Hepatocyte (in vitro differentiated cells): ENCODE results near the gene STAP2. TPM values are rescaled to one million over a fixed set of nuclear protein-coding genes. Genes with fewer than 3 reads are reported as not detected.
A peak's percentile ranks its signal among the peaks of the same experiment; 100 is the strongest.

Experiments
- DNase-seq: peaks from one replicate; pipeline ENCODE4 v3.0.0-alpha.2; 2016; ENCODE audit warnings: low spot score
- H2AFZ ChIP-seq: fragments of 200-600 bp; sonication (generic); 2 replicates; pipeline ENCODE4 v1.6.0; 2016; ENCODE audit warnings: antibody characterized with exemption, mild to moderate bottlenecking
- H3K27ac ChIP-seq: fragments of 200-600 bp; sonication (generic); 2 replicates; pipeline ENCODE4 v1.5.1; 2016; ENCODE audit warnings: mild to moderate bottlenecking
- H3K27me3 ChIP-seq: fragments of 200-600 bp; sonication (generic); 2 replicates; pipeline ENCODE4 v1.6.1; 2016
- H3K36me3 ChIP-seq: fragments of 200-600 bp; sonication (generic); replicated peaks from 2 replicates; pipeline ENCODE4 v1.5.1; 2016; ENCODE audit warnings: low read depth; ENCODE audit not compliant: insufficient read depth
- H3K4me1 ChIP-seq: fragments of 200-600 bp; sonication (generic); 2 replicates; pipeline ENCODE4 v1.5.1; 2016; ENCODE audit warnings: mild to moderate bottlenecking, moderate library complexity; ENCODE audit not compliant: insufficient read depth
- H3K4me2 ChIP-seq: fragments of 200-600 bp; sonication (generic); 2 replicates; pipeline ENCODE4 v1.6.0; 2016
- H3K4me3 ChIP-seq: fragments of 200-600 bp; sonication (generic); 2 replicates; pipeline ENCODE4 v1.5.1; 2016; ENCODE audit warnings: mild to moderate bottlenecking
- H3K79me2 ChIP-seq: fragments of 200-600 bp; sonication (generic); 2 replicates; pipeline ENCODE4 v1.6.0; 2017; ENCODE audit warnings: mild to moderate bottlenecking
- H3K9me2 ChIP-seq: fragments of 200-600 bp; sonication (generic); replicated peaks from 2 replicates; pipeline ENCODE4 v1.6.0; 2017; ENCODE audit warnings: mild to moderate bottlenecking; ENCODE audit not compliant: insufficient read depth
- H3K9me3 ChIP-seq: fragments of 200-600 bp; sonication (generic); 2 replicates; pipeline ENCODE4 v1.5.1; 2016; ENCODE audit warnings: low read depth, mild to moderate bottlenecking
- H4K20me1 ChIP-seq: fragments of 200-600 bp; sonication (generic); 2 replicates; pipeline ENCODE4 v1.6.0; 2016; ENCODE audit warnings: mild to moderate bottlenecking; ENCODE audit not compliant: insufficient read depth, poor library complexity, severe bottlenecking
- EZH2 ChIP-seq: fragments of 200-600 bp; sonication (generic); IDR thresholded peaks from 2 replicates; pipeline ENCODE4 v1.6.1; 2016; ENCODE audit warnings: antibody characterized with exemption, mild to moderate bottlenecking, borderline replicate concordance
- EZH2phosphoT487 ChIP-seq: fragments of 200-600 bp; sonication (generic); IDR thresholded peaks from one replicate; pipeline ENCODE4 v1.6.1; 2018; ENCODE audit warnings: antibody characterized with exemption, mild to moderate bottlenecking, low read depth, moderate library complexity; ENCODE audit not compliant: unreplicated experiment, severe bottlenecking
- WGBS: methylation state at CpG from one replicate; pipeline ENCODE4 v1.1.6; 2016; ENCODE audit warnings: low lambda C conversion rate; ENCODE audit errors: missing lambda C conversion rate; 5-methylcytosine and 5-hydroxymethylcytosine counted together
- polyA plus RNA-seq: library from polyadenylated mRNA; unstranded; fragments of >200 nt; fragmentation: Nextera tagmentation; extraction: Ambion mirVana; gene quantifications from 2 replicates; pipeline ENCODE4 v1.2.1, GENCODE V29; 2016
- total RNA-seq: library from RNA; depleted of rRNA; stranded (reverse); fragments of >200 nt; gene quantifications from 2 replicates; pipeline ENCODE4 v1.2.3, GENCODE V29; 2014
- TF ChIP-seq, protein P1 (sequence below): fragments of 200-600 bp; sonication (generic); IDR thresholded peaks from 2 replicates; pipeline ENCODE4 v1.5.1; 2016; ENCODE audit warnings: antibody characterized with exemption, mild to moderate bottlenecking; ENCODE audit not compliant: poor library complexity

Gene STAP2
- total and polyA plus RNA-seq, 2 experiments from 2014 or later: 28.1 to 34.4 TPM

DNA sequence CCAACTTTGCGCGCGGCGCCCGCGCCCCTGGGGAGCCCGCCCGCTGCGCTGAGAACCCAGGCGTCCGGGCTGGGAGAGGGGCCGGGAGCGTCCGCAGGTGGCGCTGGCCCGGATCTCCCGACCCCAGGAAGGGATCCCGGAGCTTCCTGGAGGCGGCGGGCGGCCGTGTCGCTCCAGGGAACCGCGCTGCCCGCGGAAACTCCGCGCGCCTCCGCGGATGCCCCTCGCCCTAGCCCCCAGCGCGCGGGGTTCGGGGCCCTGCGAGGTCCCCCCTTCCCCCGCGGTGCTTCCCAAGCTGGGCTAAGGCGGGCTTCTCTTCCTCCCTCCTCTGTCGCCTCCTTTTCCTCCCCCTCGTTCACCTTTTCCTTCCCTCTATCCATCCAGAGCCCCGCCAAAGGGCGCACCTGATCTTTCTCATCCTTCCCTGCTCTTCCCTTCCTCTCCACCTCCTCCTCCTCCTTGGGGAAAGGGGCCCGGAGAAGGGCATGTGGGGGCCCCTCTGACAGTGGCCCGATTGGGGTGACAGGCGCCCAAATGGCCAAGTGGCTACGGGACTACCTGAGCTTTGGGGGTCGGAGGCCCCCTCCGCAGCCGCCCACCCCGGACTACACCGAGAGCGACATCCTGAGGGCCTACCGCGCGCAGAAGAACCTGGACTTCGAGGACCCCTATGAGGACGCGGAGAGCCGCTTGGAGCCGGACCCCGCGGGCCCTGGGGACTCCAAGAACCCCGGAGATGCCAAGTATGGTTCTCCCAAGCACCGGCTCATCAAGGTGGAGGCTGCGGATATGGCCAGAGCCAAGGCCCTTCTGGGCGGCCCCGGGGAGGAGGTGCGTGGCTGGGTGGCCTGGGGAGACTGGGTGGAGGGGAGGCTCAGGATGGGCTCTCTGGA lies 58.9 kb downstream of the STAP2 start:
- Histone ChIP-seq H3K79me2 (no peaks in the 10 kb centered on the region), H3K9me2 (no peaks in the 10 kb centered on the region), H4K20me1 (no peaks in the 10 kb centered on the region), H3K27me3 (peaks cover 47% of the 10 kb centered on the region), H3K4me3 (peak overlapping the region; percentile 29), H3K9me3 (no peaks in the 10 kb centered on the region), H3K36me3 (no peaks in the 10 kb centered on the region), H3K4me2 (peak overlapping the region; percentile 93), H2AFZ (peak overlapping the region; percentile 31), H3K4me1 (peaks cover 7% of the 10 kb centered on the region), H3K27ac (no peak overlapping the region)
- 13% methylated on average over 42 of the region's 71 CpGs for WGBS
- TF ChIP-seq, protein P1, sequence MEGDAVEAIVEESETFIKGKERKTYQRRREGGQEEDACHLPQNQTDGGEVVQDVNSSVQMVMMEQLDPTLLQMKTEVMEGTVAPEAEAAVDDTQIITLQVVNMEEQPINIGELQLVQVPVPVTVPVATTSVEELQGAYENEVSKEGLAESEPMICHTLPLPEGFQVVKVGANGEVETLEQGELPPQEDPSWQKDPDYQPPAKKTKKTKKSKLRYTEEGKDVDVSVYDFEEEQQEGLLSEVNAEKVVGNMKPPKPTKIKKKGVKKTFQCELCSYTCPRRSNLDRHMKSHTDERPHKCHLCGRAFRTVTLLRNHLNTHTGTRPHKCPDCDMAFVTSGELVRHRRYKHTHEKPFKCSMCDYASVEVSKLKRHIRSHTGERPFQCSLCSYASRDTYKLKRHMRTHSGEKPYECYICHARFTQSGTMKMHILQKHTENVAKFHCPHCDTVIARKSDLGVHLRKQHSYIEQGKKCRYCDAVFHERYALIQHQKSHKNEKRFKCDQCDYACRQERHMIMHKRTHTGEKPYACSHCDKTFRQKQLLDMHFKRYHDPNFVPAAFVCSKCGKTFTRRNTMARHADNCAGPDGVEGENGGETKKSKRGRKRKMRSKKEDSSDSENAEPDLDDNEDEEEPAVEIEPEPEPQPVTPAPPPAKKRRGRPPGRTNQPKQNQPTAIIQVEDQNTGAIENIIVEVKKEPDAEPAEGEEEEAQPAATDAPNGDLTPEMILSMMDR: no peak
- TF ChIP-seq EZH2: peak; percentile 6
- TF ChIP-seq EZH2phosphoT487: peak; percentile 55
- DNase-seq: no peak

DNA sequence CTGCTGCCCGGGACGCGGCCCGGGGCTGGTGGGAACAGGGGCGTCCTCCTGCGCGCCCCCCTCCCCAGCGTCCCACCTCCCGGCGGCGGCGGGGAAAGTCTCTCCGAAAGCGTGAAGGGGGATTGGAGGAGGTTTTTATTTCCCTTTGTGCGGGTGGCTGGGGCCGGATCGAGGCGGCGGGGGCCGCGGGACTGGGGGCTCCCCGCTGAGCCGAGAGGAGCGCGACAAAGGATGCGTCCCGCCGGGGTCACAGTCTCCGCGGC lies 59.4 kb downstream of the STAP2 start:
- Histone ChIP-seq H4K20me1 (no peaks in the 10 kb centered on the region), H3K4me2 (peak overlapping the region; percentile 93)
- WGBS: no CpG with 5 or more reads among the region's 30 CpGs

DNA sequence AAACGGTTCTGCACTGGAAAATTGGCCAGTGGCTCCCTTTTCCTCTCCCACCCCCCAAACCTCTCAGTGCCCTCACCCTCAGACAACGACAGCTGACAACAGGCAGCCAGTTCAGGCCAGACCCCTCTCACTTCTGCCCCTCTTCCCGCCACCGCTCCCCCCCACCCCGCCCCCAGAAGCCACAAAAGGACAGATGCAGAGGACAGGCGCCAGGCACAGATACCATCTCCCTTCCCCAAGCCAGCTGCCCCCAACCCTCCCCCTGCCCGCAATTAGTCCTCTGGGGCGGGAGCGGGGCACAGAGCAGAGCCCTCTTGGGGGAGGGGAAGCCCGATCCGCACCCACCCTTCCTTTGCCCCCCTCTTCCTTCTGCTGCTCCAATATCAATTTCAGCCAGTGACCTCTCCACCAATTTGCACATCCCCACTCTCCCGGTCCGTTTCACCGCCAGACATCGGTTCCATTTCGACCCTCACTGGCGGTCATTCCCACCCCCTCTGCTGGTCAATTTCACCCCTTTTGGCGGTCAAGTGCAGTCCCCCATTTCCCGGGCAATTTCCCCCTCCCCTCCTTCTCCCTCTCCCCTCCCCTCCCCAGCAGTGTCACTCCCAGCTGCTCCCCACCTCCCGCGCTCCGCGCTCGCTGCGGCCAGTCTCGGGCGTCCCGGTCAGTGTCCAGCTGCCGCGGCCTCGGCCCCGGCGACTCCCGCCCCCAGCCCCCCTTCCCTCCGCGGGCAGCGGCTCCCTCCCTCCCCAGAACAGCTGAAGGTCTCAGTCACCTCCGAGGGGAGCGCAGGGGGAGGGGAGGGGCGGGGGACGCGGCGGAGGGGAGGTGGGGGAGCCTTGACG lies 60.0 kb downstream of the STAP2 start, which contains the start of gene SHD:
SHD (plus strand) TSS at position 848 of the 848 bp plus-strand sequence. CDS start 798 bp downstream, outside the sequence.
- Histone ChIP-seq H3K4me1 (peaks cover 7% of the 10 kb centered on the region), H3K9me2 (no peaks in the 10 kb centered on the region), H3K36me3 (no peaks in the 10 kb centered on the region), H3K4me3 (peak within 1 kb of the TSS; percentile 29), H3K9me3 (no peaks in the 10 kb centered on the region), H3K79me2 (no peaks in the 10 kb centered on the region), H3K4me2 (peak within 1 kb of the TSS; percentile 93), H4K20me1 (no peaks in the 10 kb centered on the region), H3K27ac (no peak within 1 kb of the TSS), H2AFZ (peak within 1 kb of the TSS; percentile 31), H3K27me3 (peaks cover 47% of the 10 kb centered on the region)
- no peak for DNase-seq
- 10% methylated on average over 5 of the region's 44 CpGs for WGBS
- TF ChIP-seq, protein P1: no peak
- TF ChIP-seq EZH2phosphoT487: no peak
- TF ChIP-seq EZH2: no peak

More for the DNA sequence above, 59.4 kb downstream of the STAP2 start:
- Histone ChIP-seq H3K9me2 (no peaks in the 10 kb centered on the region), H3K27me3 (peaks cover 47% of the 10 kb centered on the region), H2AFZ (peak overlapping the region; percentile 31), H3K79me2 (no peaks in the 10 kb centered on the region), H3K9me3 (no peaks in the 10 kb centered on the region), H3K36me3 (no peaks in the 10 kb centered on the region), H3K27ac (no peak overlapping the region), H3K4me3 (peak overlapping the region; percentile 29), H3K4me1 (peaks cover 7% of the 10 kb centered on the region)
- peak; percentile 36 for TF ChIP-seq EZH2
- TF ChIP-seq EZH2phosphoT487: no peak
- TF ChIP-seq, protein P1: no peak
- DNase-seq: no peak
